ENCODE data around the gene ANGPT4. TPM values are rescaled to one million over a fixed set of nuclear protein-coding genes. Genes with fewer than 3 reads are reported as not detected.
A peak's percentile ranks its signal among the peaks of the same experiment; 100 is the strongest.

Gene ANGPT4
- total and polyA plus RNA-seq, 2 of the 8 experiments (the other 6 are each of a cell fraction or from before 2014, with no cell fraction given): 0.07 to 0.33 TPM

- Histone ChIP-seq H3K27me3 (replicated peaks in 1 of 4; ENCODE audit: control insufficient read depth in 3 of 4, extremely low read depth in 1 of 4, insufficient read depth in 3 of 4, low read length in 3 of 4) (peaks cover 2 to 33% (median 26%) of the 10 kb centered on the region in 4 experiments), H3K4me2 (ENCODE audit: insufficient read depth in 1 of 2, low read depth in 2 of 2, low read length in 2 of 2) (peak overlapping the region; percentile 95 to 96), H3K23me2 (ENCODE audit: low read depth, low read length) (peaks cover 23% of the 10 kb centered on the region; the same call in 1 of the 2 replicates), H4K5ac (ENCODE audit: insufficient read length, low read depth, low read length) (peak overlapping the region; percentile 22), H2BK5ac (ENCODE audit: low read depth, low read length) (no peak overlapping the region), H3K9ac (replicated peaks in 1 of 4; ENCODE audit: extremely low read depth in 1 of 4, low read depth in 3 of 4, low read length in 3 of 4) (no peak overlapping the region), H2BK120ac (replicated peaks; ENCODE audit: low read depth, low read length) (no peak overlapping the region), H2AFZ (ENCODE audit: low read length) (no peak overlapping the region), H3K4me1 (replicated peaks in 1 of 4; ENCODE audit: control insufficient read depth in 3 of 4, insufficient read depth in 4 of 4, low read length in 3 of 4) (peaks cover 3 to 24% (median 12%) of the 10 kb centered on the region in 4 experiments), H3K4me3 (ENCODE audit: extremely low read depth in 1 of 4, insufficient read depth in 2 of 4, low read depth in 3 of 4, low read length in 4 of 4) (peak overlapping the region in 2 of 4 experiments; percentile 57 to 82; a peak in 4 of 8 replicates), H3K27ac (ENCODE audit: low read depth, low read length) (no peak overlapping the region), H4K8ac (ENCODE audit: extremely low read depth, insufficient read depth, low read length) (no peak overlapping the region; the same call in 1 of the 2 replicates), H4K91ac (replicated peaks; ENCODE audit: insufficient read length, low read length) (peak overlapping the region; percentile 61), H3K9me3 (ENCODE audit: insufficient read depth in 2 of 2, low read depth in 1 of 2, low read length in 1 of 2) (no peaks in the 10 kb centered on the region), H2AK5ac (ENCODE audit: low read depth, low read length) (no peak overlapping the region), H2BK15ac (ENCODE audit: low read length) (0 out of 2 replicates have a peak overlapping the region, but pooled peaks have one; percentile 9), H2BK20ac (ENCODE audit: low read length) (no peak overlapping the region), H3K23ac (ENCODE audit: insufficient read length) (no peak overlapping the region), H3K79me1 (ENCODE audit: low read depth, low read length) (no peaks in the 10 kb centered on the region; the same call in 1 of the 2 replicates), H3K56ac (replicated peaks; ENCODE audit: insufficient read length, low read depth, low read length) (no peak overlapping the region), H4K20me1 (replicated peaks in 1 of 2; ENCODE audit: control insufficient read depth in 1 of 2, insufficient read depth in 2 of 2, low read length in 2 of 2) (peaks cover 2 to 8% of the 10 kb centered on the region in 2 experiments), H3K4ac (replicated peaks; ENCODE audit: insufficient read length, low read depth, low read length) (no peak overlapping the region), H3K36me3 (ENCODE audit: control insufficient read depth in 2 of 4, insufficient read depth in 4 of 4, low read length in 3 of 4) (no peaks in the 10 kb centered on the region), H3K14ac (ENCODE audit: insufficient read length) (no peak overlapping the region), H2BK12ac (ENCODE audit: low read depth, low read length) (0 out of 2 replicates have a peak overlapping the region, but pooled peaks have one; percentile 3), H3K79me2 (ENCODE audit: control insufficient read depth in 1 of 2, insufficient read depth in 2 of 2, low read length in 2 of 2) (no peaks in the 10 kb centered on the region), H3K18ac (ENCODE audit: extremely low read depth, low read length) (no peak overlapping the region; the same call in 1 of the 2 replicates)
- DNase-seq (ENCODE audit: low read depth in 1 of 2, low spot score in 2 of 2) (no peak), FAIRE-seq (no peak)
- ChIA-PET POLR2A (ENCODE audit: partially characterized antibody) (interaction anchor here (1.2 kb wide), 1 partner anchor 20 kb away, joined by 4 read pairs; no protein-coding TSS in a partner anchor), CTCF (ENCODE audit: partially characterized antibody) (interaction anchor here (1.5 to 2.0 kb wide), 3 partner anchors 31 to 116 kb away, joined by 3 to 6 read pairs (median 4); no protein-coding TSS in a partner anchor)
- WGBS, 2 experiments (ENCODE audit: extremely low coverage in 1 of 2, insufficient coverage in 1 of 2, insufficient read length in 1 of 2, insufficient replicate concordance in 2 of 2, low coverage in 1 of 2, low lambda C conversion rate in 2 of 2, missing lambda C conversion rate in 1 of 2): 77% methylated on average over 7 of the region's 7 CpGs; no CpG with 5 or more reads in 1 of the 2 experiments
- TF ChIP-seq SIN3A (conservative IDR thresholded peaks at IDR 0.05 in 1 of 2, IDR thresholded peaks at IDR 0.05 in 1 of 2; ENCODE audit: low read depth in 1 of 2, low read length in 2 of 2) (no peak), USF2 (IDR thresholded peaks at IDR 0.05; ENCODE audit: low read length) (no peak), CBX8 (IDR thresholded peaks at IDR 0.05; ENCODE audit: borderline replicate concordance, low read depth, low read length) (no peak), KDM4A (IDR thresholded peaks at IDR 0.05; ENCODE audit: low read depth, low read length, severe bottlenecking) (no peak), EZH2 (IDR thresholded peaks at IDR 0.05; ENCODE audit: low read depth, low read length, severe bottlenecking) (no peak), ATF2 (IDR thresholded peaks at IDR 0.05; ENCODE audit: low read length) (no peak), EGR1 (IDR thresholded peaks at IDR 0.05; ENCODE audit: borderline replicate concordance, low read depth, low read length) (no peak), GABPA (IDR thresholded peaks at IDR 0.05; ENCODE audit: borderline replicate concordance, insufficient read depth, low read length) (no peak), SAP30 (IDR thresholded peaks at IDR 0.05; ENCODE audit: insufficient read depth, insufficient replicate concordance, low read length) (no peak)
These were observed 75.7 kb downstream of the ANGPT4 start for GRCh38 chr20:840503-840857.
